Suppressor macrophage treated with lipopolysaccharide for 1 hour (primary cell): Measurements from ENCODE around the gene DCBLD1.
A peak's percentile ranks its signal among the peaks of the same experiment; 100 is the strongest.

Experiments used
- DNase-seq, 3 donors: peaks; one replicate each; pipeline ENCODE4 v3.0.0-alpha.2; 2020 to 2022

The DCBLD1 gene

GRCh38 chr6:117531809-117532725 lies 49.6 kb downstream of the DCBLD1 start:
- DNase-seq: no peak

- no peak for DNase-seq
These were observed 51.3 kb downstream of the DCBLD1 start for GRCh38 chr6:117533775-117534174.

GRCh38 chr6:117534974-117535373 lies 52.5 kb downstream of the DCBLD1 start:
- DNase-seq: no peak

- no peak for DNase-seq
These were observed 53.8 kb downstream of the DCBLD1 start for GRCh38 chr6:117536317-117536716.

GRCh38 chr6:117538615-117539014 lies 56.1 kb downstream of the DCBLD1 start:
- no peak for DNase-seq

- no peak for DNase-seq
These were observed 58.2 kb downstream of the DCBLD1 start for GRCh38 chr6:117540670-117541069.

- no peak for DNase-seq
These were observed 60.0 kb downstream of the DCBLD1 start for GRCh38 chr6:117542493-117542892.

GRCh38 chr6:117544716-117545115 lies 62.2 kb downstream of the DCBLD1 start:
- DNase-seq: no peak

GRCh38 chr6:117545161-117545595 lies 62.7 kb downstream of the DCBLD1 start:
- DNase-seq: no peak

GRCh38 chr6:117546674-117547073 lies 64.2 kb downstream of the DCBLD1 start:
- no peak for DNase-seq

GRCh38 chr6:117547688-117548621 lies 65.5 kb downstream of the DCBLD1 start:
- DNase-seq: peak; percentile 24 to 55 (median 40)

- DNase-seq: no peak
These were observed 66.4 kb downstream of the DCBLD1 start for GRCh38 chr6:117548797-117549301.

- DNase-seq: no peak
These were observed 67.1 kb downstream of the DCBLD1 start for GRCh38 chr6:117549611-117550010.

- no peak for DNase-seq
These were observed 67.7 kb downstream of the DCBLD1 start for GRCh38 chr6:117550078-117550600.

GRCh38 chr6:117550618-117551242 lies 68.3 kb downstream of the DCBLD1 start:
- no peak for DNase-seq

GRCh38 chr6:117552618-117553017 lies 70.1 kb downstream of the DCBLD1 start:
- no peak for DNase-seq

- no peak for DNase-seq
These were observed 70.7 kb downstream of the DCBLD1 start for GRCh38 chr6:117553142-117553541.

- peak in 2 of 3 donors; percentile 9 to 25 for DNase-seq
These were observed 72.9 kb downstream of the DCBLD1 start for GRCh38 chr6:117555262-117555849.

- DNase-seq: peak; percentile 67 to 73 (median 67)
These were observed 73.5 kb downstream of the DCBLD1 start for GRCh38 chr6:117555882-117556498.

GRCh38 chr6:117557951-117558350 lies 75.5 kb downstream of the DCBLD1 start:
- DNase-seq: no peak

- no peak for DNase-seq
These were observed 76.3 kb downstream of the DCBLD1 start for GRCh38 chr6:117558818-117559217.

GRCh38 chr6:117559299-117559698 lies 76.8 kb downstream of the DCBLD1 start:
- DNase-seq: no peak
